HepG2 (cell line): ENCODE results near the gene METTL23. TPM values are rescaled to one million over a fixed set of nuclear protein-coding genes. Genes with fewer than 3 reads are reported as not detected.
A peak's percentile ranks its signal among the peaks of the same experiment; 100 is the strongest.

Source experiments
- ATAC-seq: fragments of 200-7000 bp; cut with Tn5 transposase; 3 replicates; pipeline ENCODE4 v1.9.1; 2020; ENCODE audit warnings: mild to moderate bottlenecking, moderate library complexity
- BruUV-seq: library from RNA; stranded (reverse); fragments of 400-500 nt; replicated peaks from 2 replicates; lab custom pipeline; 2021; lab: Mats Ljungman, UMichigan
- CTCF ChIA-PET: fragments of 300-600 bp; formaldehyde crosslinking; extraction: SDS; loops from one replicate; lab custom pipeline; 2021; ENCODE audit warnings: low total read pairs, inconsistent platforms, low intra/inter-chr PET ratio; lab: Yijun Ruan, JAX
- POLR2A ChIA-PET: fragments of 350-600 bp; sonication (Branson Sonifier 250); formaldehyde crosslinking; loops from one replicate; lab custom pipeline; 2020; ENCODE audit warnings: antibody characterized with exemption, inconsistent platforms; lab: Yijun Ruan, JAX
- DNase-seq: peaks from one replicate; pipeline ENCODE4 v3.0.0-alpha.2; 2015; ENCODE audit warnings: low spot score
- FAIRE-seq: peaks from 3 replicates; lab custom pipeline; 2011; peaks lifted over from hg19 to GRCh38; lab: Jason Lieb, UNC
- H2AFZ ChIP-seq: one replicate; pipeline ENCODE4 v1.6.1; 2011; ENCODE audit warnings: low read length, inconsistent platforms
- H3K27ac ChIP-seq: fragments of 300-600 bp; 3 replicates; pipeline ENCODE4 v1.8.0; 2011; ENCODE audit warnings: mixed run types, mild to moderate bottlenecking, mixed read lengths, low read length, inconsistent platforms; ENCODE audit not compliant: insufficient read depth; ENCODE audit errors: extremely low read length
- H3K27me3 ChIP-seq, 2 experiments: fragments of 200-600 bp in 1 of 2; 2 replicates in 1 of 2; 3 replicates in 1 of 2; pipeline versions ENCODE4 v1.6.0 to v1.8.0; 2011; ENCODE audit warnings: low read length in 2 of 2, mild to moderate bottlenecking in 2 of 2, moderate library complexity in 2 of 2, inconsistent platforms in 1 of 2; ENCODE audit not compliant: insufficient read depth in 2 of 2, control insufficient read depth in 1 of 2
- H3K36me3 ChIP-seq, 2 experiments: fragments of 200-600 bp in 1 of 2; replicated peaks in 1 of 2; 2 replicates in 1 of 2; 3 replicates in 1 of 2; pipeline versions ENCODE4 v1.5.1 to v1.8.0; 2011; ENCODE audit warnings: low read length in 2 of 2, inconsistent platforms in 1 of 2; ENCODE audit not compliant: insufficient read depth in 2 of 2, control insufficient read depth in 1 of 2
- H3K4me1 ChIP-seq: 2 replicates; pipeline ENCODE4 v1.5.1; 2012; ENCODE audit warnings: low read length, inconsistent platforms; ENCODE audit not compliant: insufficient read depth
- H3K4me2 ChIP-seq: 2 replicates; pipeline ENCODE4 v1.6.0; 2011; ENCODE audit warnings: low read depth, low read length, inconsistent platforms
- H3K4me3 ChIP-seq, 3 experiments: fragments of 200-600 bp in 1 of 3; sonication (generic), shearing (Covaris generic) in 1 of 3; replicated peaks in 1 of 3; 2 replicates each; pipeline ENCODE4 v1.5.1; 2011 to 2016; ENCODE audit warnings: low read length in 3 of 3, inconsistent platforms in 2 of 3, low read depth in 2 of 3, mild to moderate bottlenecking in 2 of 3, control low read depth in 1 of 3, mixed read lengths in 1 of 3; ENCODE audit not compliant: insufficient read depth in 1 of 3
- H3K79me2 ChIP-seq: one replicate; pipeline ENCODE4 v1.6.1; 2011; ENCODE audit warnings: low read length, inconsistent platforms; ENCODE audit not compliant: insufficient read depth
- H3K9ac ChIP-seq: 2 replicates; pipeline ENCODE4 v1.6.0; 2011; ENCODE audit warnings: mild to moderate bottlenecking, low read depth, low read length, inconsistent platforms; ENCODE audit not compliant: insufficient read depth
- H3K9me3 ChIP-seq: 2 replicates; pipeline ENCODE4 v1.5.1; 2012; ENCODE audit warnings: mild to moderate bottlenecking, low read length
- H4K20me1 ChIP-seq: 2 replicates; pipeline ENCODE4 v1.6.0; 2011; ENCODE audit warnings: inconsistent platforms, mild to moderate bottlenecking, low read length, moderate library complexity; ENCODE audit not compliant: insufficient read depth
- IRX3 ChIP-seq: sonication (generic); formaldehyde crosslinking; IDR thresholded peaks from 2 replicates; pipeline ENCODE4 v1.8.1; 2023; ENCODE audit warnings: mild to moderate bottlenecking, low read depth, missing genetic modification reagents, borderline replicate concordance
- KAT7 ChIP-seq: IDR thresholded peaks from 2 replicates; pipeline ENCODE4 v1.6.1; 2018; ENCODE audit warnings: borderline replicate concordance, missing compliant biosample characterization
- MEIS1 ChIP-seq: sonication (generic); formaldehyde crosslinking; IDR thresholded peaks from 2 replicates; pipeline ENCODE4 v1.9.0; 2021; ENCODE audit warnings: mild to moderate bottlenecking, missing genetic modification reagents, moderate library complexity, borderline replicate concordance
- PHB2 ChIP-seq: fragments of 450-650 bp; IDR thresholded peaks from 2 replicates; pipeline ENCODE4 v1.6.1; 2018; ENCODE audit not compliant: partially characterized antibody
- ZFP36L2 ChIP-seq: sonication (generic); formaldehyde crosslinking; IDR thresholded peaks from 2 replicates; pipeline ENCODE4 v1.4.0; 2020; ENCODE audit warnings: missing genetic modification reagents
- ZNF282 ChIP-seq: fragments of 450-650 bp; IDR thresholded peaks from 2 replicates; pipeline ENCODE4 v1.6.1; 2018; ENCODE audit not compliant: partially characterized antibody
- ZNF652 ChIP-seq: IDR thresholded peaks from 2 replicates; pipeline ENCODE4 v1.6.1; 2016; ENCODE audit warnings: low read depth, borderline replicate concordance
- ZNF670 ChIP-seq: sonication (generic); formaldehyde crosslinking; IDR thresholded peaks from 2 replicates; pipeline ENCODE4 v1.8.0; 2022; ENCODE audit warnings: mild to moderate bottlenecking, missing genetic modification reagents, borderline replicate concordance
- ZNF709 ChIP-seq: sonication (generic); formaldehyde crosslinking; IDR thresholded peaks from 2 replicates; pipeline ENCODE4 v1.5.0; 2020; ENCODE audit warnings: mild to moderate bottlenecking, missing genetic modification reagents
- WGBS: methylation state at CpG from one replicate; pipeline ENCODE4 v1.1.6; 2017; ENCODE audit warnings: low lambda C conversion rate; 5-methylcytosine and 5-hydroxymethylcytosine counted together
- in situ Hi-C: cut with HindIII; loops from 2 replicates; pipeline ENCODE4 v1.10.0; 2017; ENCODE audit warnings: low pct_unique_long_range_greater_than_20kb; ENCODE audit not compliant: extremely low pct_ligation_motif_present
- intact Hi-C: fragments of 100-400 bp; cut with micrococcal nuclease; formaldehyde crosslinking; loops from one replicate; pipeline ENCODE4 v1.10.0; 2022; ENCODE audit not compliant: unreplicated experiment
- polyA plus RNA-seq, 8 experiments: library from polyadenylated mRNA; depleted of rRNA in 3 of 8; stranded (reverse) in 7 of 8; unstranded in 1 of 8; fragments of >200 nt; fragmentation: Illumina TruSeq in 4 of 8; extraction: Trizol in 4 of 8; gene quantifications; 2 replicates each; pipeline versions ENCODE4 v1.2.1 to v1.2.3, GENCODE V29; 2011 to 2016; ENCODE audit warnings: low read depth in 4 of 8, missing spikeins in 1 of 8, mixed read lengths in 1 of 8; ENCODE audit not compliant: insufficient read depth in 1 of 8
- total RNA-seq, 5 experiments: library from RNA; depleted of rRNA; stranded (reverse); fragments of >200 nt; fragmentation: Illumina TruSeq; extraction: Trizol; gene quantifications; 2 replicates each; pipeline ENCODE4 v1.2.3, GENCODE V29; 2016; ENCODE audit warnings: low read depth in 1 of 5
- TF ChIP-seq, protein P1 (sequence below): sonication (generic); formaldehyde crosslinking; conservative IDR thresholded peaks from 2 replicates; pipeline ENCODE4 v1.4.0; 2020; ENCODE audit warnings: missing genetic modification reagents
- TF ChIP-seq, protein P2 (sequence below): sonication (generic); formaldehyde crosslinking; conservative IDR thresholded peaks from 2 replicates; pipeline ENCODE4 v1.8.0; 2022; ENCODE audit warnings: missing genetic modification reagents
- TF ChIP-seq, protein P3 (sequence below): IDR thresholded peaks from 2 replicates; pipeline ENCODE4 v1.6.1; 2012; ENCODE audit warnings: inconsistent platforms

Gene METTL23
- total and polyA plus RNA-seq, 2 of the 13 experiments (the other 11 are each of a cell fraction or from before 2014, with no cell fraction given): 39.9 to 104 TPM

DNA sequence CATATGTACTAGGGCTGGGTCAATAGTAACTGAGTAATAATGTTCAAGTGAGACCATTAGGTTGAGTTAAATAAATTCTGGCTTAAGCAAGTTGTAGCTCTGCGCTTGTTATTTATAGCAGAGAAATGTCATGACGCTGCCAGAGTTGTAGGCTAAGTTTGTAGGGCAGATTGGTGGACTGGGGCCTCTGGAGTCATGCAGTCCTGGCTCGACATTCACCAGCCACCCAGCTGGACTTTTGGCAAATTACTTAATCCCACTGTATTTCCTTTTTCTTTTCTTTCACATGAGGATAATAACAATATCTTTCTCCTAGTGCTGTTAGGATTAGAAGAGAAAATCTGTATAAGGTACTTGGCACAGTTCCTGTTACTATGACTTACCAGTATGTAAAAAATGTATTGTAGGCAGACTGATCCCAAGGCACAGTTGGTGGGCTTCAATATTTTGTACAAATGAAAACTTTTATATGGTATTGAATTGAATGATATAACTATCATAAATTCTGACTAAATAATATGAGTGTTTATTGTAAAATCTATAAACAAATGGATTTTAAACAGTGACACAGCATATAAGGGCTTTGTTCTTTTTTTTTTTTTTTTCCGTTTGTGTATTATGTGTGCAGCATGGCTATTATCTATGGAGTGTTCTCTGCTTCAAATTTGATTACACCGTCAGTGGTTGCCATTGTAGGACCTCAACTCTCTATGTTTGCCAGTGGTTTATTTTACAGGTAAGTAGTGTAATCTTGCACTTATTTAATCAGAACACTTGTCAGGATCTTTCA, 13.9 kb downstream of the METTL23 start:
- Histone ChIP-seq H3K36me3 (peaks cover 12 to 28% of the 10 kb centered on the region in 2 experiments), H3K27me3 (peaks cover 0 to 3% of the 10 kb centered on the region in 2 experiments; a peak in 1 of 5 replicates), H3K4me2 (peak overlapping the region; percentile 23; the same call in 1 of the 2 replicates), H3K9ac (peak overlapping the region; percentile 6; the same call in 1 of the 2 replicates), H4K20me1 (peaks cover 8% of the 10 kb centered on the region), H3K27ac (no peak overlapping the region), H3K79me2 (peaks cover 31% of the 10 kb centered on the region), H3K4me1 (peaks cover 21% of the 10 kb centered on the region), H3K4me3 (no peak overlapping the region), H3K9me3 (no peaks in the 10 kb centered on the region), H2AFZ (no peak overlapping the region)
- in situ Hi-C loops: no loop called here
- FAIRE-seq: no peak
- CTCF ChIA-PET: no interaction called here
- TF ChIP-seq ZNF670 (CRISPR knock-in tag): no peak
- no peak for TF ChIP-seq PHB2
- TF ChIP-seq IRX3 (CRISPR knock-in tag): no peak
- TF ChIP-seq, protein P1, sequence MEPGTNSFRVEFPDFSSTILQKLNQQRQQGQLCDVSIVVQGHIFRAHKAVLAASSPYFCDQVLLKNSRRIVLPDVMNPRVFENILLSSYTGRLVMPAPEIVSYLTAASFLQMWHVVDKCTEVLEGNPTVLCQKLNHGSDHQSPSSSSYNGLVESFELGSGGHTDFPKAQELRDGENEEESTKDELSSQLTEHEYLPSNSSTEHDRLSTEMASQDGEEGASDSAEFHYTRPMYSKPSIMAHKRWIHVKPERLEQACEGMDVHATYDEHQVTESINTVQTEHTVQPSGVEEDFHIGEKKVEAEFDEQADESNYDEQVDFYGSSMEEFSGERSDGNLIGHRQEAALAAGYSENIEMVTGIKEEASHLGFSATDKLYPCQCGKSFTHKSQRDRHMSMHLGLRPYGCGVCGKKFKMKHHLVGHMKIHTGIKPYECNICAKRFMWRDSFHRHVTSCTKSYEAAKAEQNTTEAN (CRISPR knock-in tag): no peak
- TF ChIP-seq MEIS1 (CRISPR knock-in tag): no peak
- TF ChIP-seq, protein P2, sequence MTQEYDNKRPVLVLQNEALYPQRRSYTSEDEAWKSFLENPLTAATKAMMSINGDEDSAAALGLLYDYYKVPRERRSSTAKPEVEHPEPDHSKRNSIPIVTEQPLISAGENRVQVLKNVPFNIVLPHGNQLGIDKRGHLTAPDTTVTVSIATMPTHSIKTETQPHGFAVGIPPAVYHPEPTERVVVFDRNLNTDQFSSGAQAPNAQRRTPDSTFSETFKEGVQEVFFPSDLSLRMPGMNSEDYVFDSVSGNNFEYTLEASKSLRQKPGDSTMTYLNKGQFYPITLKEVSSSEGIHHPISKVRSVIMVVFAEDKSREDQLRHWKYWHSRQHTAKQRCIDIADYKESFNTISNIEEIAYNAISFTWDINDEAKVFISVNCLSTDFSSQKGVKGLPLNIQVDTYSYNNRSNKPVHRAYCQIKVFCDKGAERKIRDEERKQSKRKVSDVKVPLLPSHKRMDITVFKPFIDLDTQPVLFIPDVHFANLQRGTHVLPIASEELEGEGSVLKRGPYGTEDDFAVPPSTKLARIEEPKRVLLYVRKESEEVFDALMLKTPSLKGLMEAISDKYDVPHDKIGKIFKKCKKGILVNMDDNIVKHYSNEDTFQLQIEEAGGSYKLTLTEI (CRISPR knock-in tag): no peak
- TF ChIP-seq ZFP36L2 (CRISPR knock-in tag): no peak
- TF ChIP-seq KAT7 (CRISPR knock-in tag): no peak
- no peak for TF ChIP-seq ZNF282
- TF ChIP-seq, protein P3, sequence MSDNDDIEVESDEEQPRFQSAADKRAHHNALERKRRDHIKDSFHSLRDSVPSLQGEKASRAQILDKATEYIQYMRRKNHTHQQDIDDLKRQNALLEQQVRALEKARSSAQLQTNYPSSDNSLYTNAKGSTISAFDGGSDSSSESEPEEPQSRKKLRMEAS: no peak
- TF ChIP-seq ZNF652: no peak
- no peak for TF ChIP-seq ZNF709 (CRISPR knock-in tag)
- no TSS peak for BruUV-seq
- 96% methylated on average over 5 of the region's 5 CpGs for WGBS
- ATAC-seq: no peak
- POLR2A ChIA-PET: no interaction called here
- DNase-seq: no peak
- intact Hi-C loops: no loop called here
